Astrocyte (in vitro differentiated cells and primary cell): ENCODE data around the gene DDX23.
"Not testable (repeated sequence)": the region's sequence is repeated elsewhere in the genome, so short reads cannot be mapped to it uniquely, and the experiment has no call there.

ENCODE experiments used
- EZH2 ChIP-seq: IDR thresholded peaks from 2 replicates; pipeline ENCODE4 v1.6.1; 2012; ENCODE audit warnings: mild to moderate bottlenecking, low read length, inconsistent platforms; ENCODE audit not compliant: insufficient read depth
- TF ChIP-seq, protein P1 (sequence below): IDR thresholded peaks from 2 replicates; pipeline ENCODE4 v1.5.1; 2011; ENCODE audit warnings: low read depth, mild to moderate bottlenecking, inconsistent platforms, low read length, moderate library complexity; ENCODE audit not compliant: insufficient read depth

DNA sequence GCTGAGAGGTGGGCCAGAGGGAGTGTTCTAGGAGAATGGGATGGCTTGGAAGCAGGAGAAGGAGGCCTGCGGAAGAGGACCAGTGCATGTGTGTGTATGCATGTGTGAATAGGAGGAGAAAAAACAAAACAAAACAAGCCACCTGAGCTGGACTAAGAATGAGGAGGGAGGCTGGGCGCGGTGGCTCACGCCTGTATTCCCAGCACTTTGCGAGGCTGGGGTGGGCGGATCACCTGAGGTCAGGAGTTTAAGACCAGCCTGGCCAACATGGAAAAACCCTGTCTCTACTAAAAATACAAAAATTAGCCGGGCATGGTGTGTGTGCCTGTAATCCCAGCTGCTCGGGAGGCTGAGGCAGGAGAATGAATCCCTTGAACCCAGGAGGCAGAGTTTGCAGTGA is 21.6 kb upstream of the DDX23 start:
- TF ChIP-seq, protein P1, sequence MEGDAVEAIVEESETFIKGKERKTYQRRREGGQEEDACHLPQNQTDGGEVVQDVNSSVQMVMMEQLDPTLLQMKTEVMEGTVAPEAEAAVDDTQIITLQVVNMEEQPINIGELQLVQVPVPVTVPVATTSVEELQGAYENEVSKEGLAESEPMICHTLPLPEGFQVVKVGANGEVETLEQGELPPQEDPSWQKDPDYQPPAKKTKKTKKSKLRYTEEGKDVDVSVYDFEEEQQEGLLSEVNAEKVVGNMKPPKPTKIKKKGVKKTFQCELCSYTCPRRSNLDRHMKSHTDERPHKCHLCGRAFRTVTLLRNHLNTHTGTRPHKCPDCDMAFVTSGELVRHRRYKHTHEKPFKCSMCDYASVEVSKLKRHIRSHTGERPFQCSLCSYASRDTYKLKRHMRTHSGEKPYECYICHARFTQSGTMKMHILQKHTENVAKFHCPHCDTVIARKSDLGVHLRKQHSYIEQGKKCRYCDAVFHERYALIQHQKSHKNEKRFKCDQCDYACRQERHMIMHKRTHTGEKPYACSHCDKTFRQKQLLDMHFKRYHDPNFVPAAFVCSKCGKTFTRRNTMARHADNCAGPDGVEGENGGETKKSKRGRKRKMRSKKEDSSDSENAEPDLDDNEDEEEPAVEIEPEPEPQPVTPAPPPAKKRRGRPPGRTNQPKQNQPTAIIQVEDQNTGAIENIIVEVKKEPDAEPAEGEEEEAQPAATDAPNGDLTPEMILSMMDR: not testable (repeated sequence)
- not testable (repeated sequence) for TF ChIP-seq EZH2
